KMS-11 (cell line): ENCODE measurements around the gene OR4A47.
"Not testable (repeated sequence)": the region's sequence is repeated elsewhere in the genome, so short reads cannot be mapped to it uniquely, and the experiment has no call there.

Experiments used
- H2AFZ ChIP-seq: fragments of 200-600 bp; sonication (generic); 2 replicates; pipeline ENCODE4 v1.6.1; 2016; ENCODE audit warnings: antibody characterized with exemption, mixed run types, low read depth
- H3K27ac ChIP-seq: fragments of 200-600 bp; sonication (generic); 2 replicates; pipeline ENCODE4 v1.6.1; 2016; ENCODE audit warnings: mild to moderate bottlenecking, mixed run types
- H3K27me3 ChIP-seq: fragments of 200-600 bp; sonication (generic); 2 replicates; pipeline ENCODE4 v1.6.1; 2017; ENCODE audit warnings: mild to moderate bottlenecking, low read depth, mixed run types, moderate library complexity; ENCODE audit not compliant: insufficient read depth
- H3K36me3 ChIP-seq: fragments of 200-600 bp; sonication (generic); 2 replicates; pipeline ENCODE4 v1.6.1; 2017; ENCODE audit warnings: mild to moderate bottlenecking, mixed run types; ENCODE audit not compliant: insufficient read depth
- H3K4me1 ChIP-seq: fragments of 200-600 bp; sonication (generic); 2 replicates; pipeline ENCODE4 v1.6.1; 2016; ENCODE audit warnings: mild to moderate bottlenecking, low read depth, mixed run types; ENCODE audit not compliant: poor library complexity, severe bottlenecking
- H3K4me2 ChIP-seq: fragments of 200-600 bp; sonication (generic); 2 replicates; pipeline ENCODE4 v1.7.0; 2016; ENCODE audit warnings: mild to moderate bottlenecking, mixed run types
- H3K4me3 ChIP-seq: fragments of 200-600 bp; sonication (generic); IDR thresholded peaks from 2 replicates; pipeline ENCODE4 v1.6.1; 2017; ENCODE audit warnings: low read depth, low read length, mixed read lengths; ENCODE audit not compliant: insufficient read depth
- H3K79me2 ChIP-seq: fragments of 200-600 bp; sonication (generic); 2 replicates; pipeline ENCODE4 v1.6.1; 2016; ENCODE audit warnings: low read depth, mixed run types; ENCODE audit not compliant: insufficient read depth
- H3K9ac ChIP-seq: fragments of 200-600 bp; sonication (generic); 2 replicates; pipeline ENCODE4 v1.6.1; 2016; ENCODE audit warnings: mild to moderate bottlenecking, mixed run types
- H4K20me1 ChIP-seq: fragments of 200-600 bp; sonication (generic); 2 replicates; pipeline ENCODE4 v1.6.1; 2016; ENCODE audit warnings: mild to moderate bottlenecking, mixed run types; ENCODE audit not compliant: insufficient read depth
- CTCF ChIP-seq: fragments of 200-600 bp; sonication (generic); conservative IDR thresholded peaks from 2 replicates; pipeline ENCODE4 v1.6.1; 2017; ENCODE audit warnings: low read depth, mild to moderate bottlenecking, antibody characterized with exemption, low read length, moderate library complexity, mixed read lengths

The OR4A47 gene

GRCh38 chr11:48488493-48488892 is at the start of gene OR4A47:
Gene OR4A47 (plus strand): TSS chr11:48488793. CDS start chr11:48488793, 0 bp downstream.
- not testable (repeated sequence) for H4K20me1 ChIP-seq, H3K79me2 ChIP-seq, H3K27ac ChIP-seq, H3K4me3 ChIP-seq, H3K4me2 ChIP-seq, H3K36me3 ChIP-seq, H3K27me3 ChIP-seq, H3K4me1 ChIP-seq, H3K9ac ChIP-seq, H2AFZ ChIP-seq

GRCh38 chr11:48455909-48456308 is 32.7 kb upstream of the OR4A47 start:
- H4K20me1 ChIP-seq, H3K36me3 ChIP-seq, H3K27ac ChIP-seq, H3K4me2 ChIP-seq, H3K4me1 ChIP-seq, H3K9ac ChIP-seq, H3K4me3 ChIP-seq, H3K27me3 ChIP-seq, H2AFZ ChIP-seq, H3K79me2 ChIP-seq: not testable (repeated sequence)

- not testable (repeated sequence) for H3K4me3 ChIP-seq, H3K27ac ChIP-seq, H2AFZ ChIP-seq, H3K36me3 ChIP-seq, H3K9ac ChIP-seq, H3K4me2 ChIP-seq, H3K79me2 ChIP-seq, H3K4me1 ChIP-seq, H4K20me1 ChIP-seq, H3K27me3 ChIP-seq
Observed at GRCh38 chr11:48473966-48474365, 14.6 kb upstream of the OR4A47 start.

GRCh38 chr11:48474703-48475102 is 13.9 kb upstream of the OR4A47 start:
- H3K79me2 ChIP-seq, H3K4me2 ChIP-seq, H3K36me3 ChIP-seq, H4K20me1 ChIP-seq, H3K9ac ChIP-seq, H2AFZ ChIP-seq, H3K4me3 ChIP-seq, H3K27ac ChIP-seq, H3K4me1 ChIP-seq, H3K27me3 ChIP-seq: not testable (repeated sequence)

GRCh38 chr11:48506169-48506568 is 17.6 kb downstream of the OR4A47 start:
- H3K36me3 ChIP-seq, H3K4me3 ChIP-seq, H3K4me1 ChIP-seq, H3K9ac ChIP-seq, H4K20me1 ChIP-seq, H3K79me2 ChIP-seq, H2AFZ ChIP-seq, H3K4me2 ChIP-seq, H3K27me3 ChIP-seq, H3K27ac ChIP-seq: not testable (repeated sequence)

GRCh38 chr11:48538991-48539390 is 50.4 kb downstream of the OR4A47 start:
- Histone ChIP-seq H3K4me2 (no peak overlapping the region), H3K27me3 (no peaks in the 10 kb centered on the region), H3K4me1 (no peaks in the 10 kb centered on the region), H3K36me3 (no peaks in the 10 kb centered on the region), H3K9ac (no peak overlapping the region), H3K4me3 (no peak overlapping the region), H3K79me2 (no peaks in the 10 kb centered on the region), H2AFZ (no peak overlapping the region), H4K20me1 (no peaks in the 10 kb centered on the region), H3K27ac (no peak overlapping the region)
- no peak for TF ChIP-seq CTCF
